K562 (cell line): ENCODE results near the gene ATXN7L1. TPM values are rescaled to one million over a fixed set of nuclear protein-coding genes. Genes with fewer than 3 reads are reported as not detected.
A peak's percentile ranks its signal among the peaks of the same experiment; 100 is the strongest.

Experiments used
- BRD4 ChIP-seq: fragments of 200-600 bp; sonication (generic); IDR thresholded peaks from 2 replicates; pipeline ENCODE4 v1.6.1; 2017; ENCODE audit warnings: inconsistent platforms
- CTBP1 ChIP-seq: fragments of 450-650 bp; IDR thresholded peaks from 2 replicates; pipeline ENCODE4 v1.6.1; 2016; ENCODE audit warnings: borderline replicate concordance
- ILK ChIP-seq: fragments of 450-650 bp; IDR thresholded peaks from 2 replicates; pipeline ENCODE4 v1.6.1; 2016; ENCODE audit warnings: missing genetic modification characterization, low read depth, mild to moderate bottlenecking, missing compliant biosample characterization, moderate library complexity, borderline replicate concordance
- JUND ChIP-seq, 2 experiments: IDR thresholded peaks; 2 replicates in 1 of 2; 3 replicates in 1 of 2; pipeline ENCODE4 v1.6.1; 2011; ENCODE audit warnings: borderline replicate concordance in 2 of 2, low read depth in 2 of 2, low read length in 2 of 2, improper control_type of control experiment in 1 of 2, missing biosample characterization in 1 of 2, missing genetic modification characterization in 1 of 2, missing genetic modification reagents in 1 of 2
- KLF1 ChIP-seq: fragments of 450-650 bp; IDR thresholded peaks from 2 replicates; pipeline ENCODE4 v1.6.1; 2016; ENCODE audit warnings: missing genetic modification characterization, missing compliant biosample characterization
- MAFF ChIP-seq: IDR thresholded peaks from 2 replicates; pipeline ENCODE4 v1.6.1; 2012; ENCODE audit warnings: low read length, improper control_type of control experiment
- MAFG ChIP-seq: fragments of 450-650 bp; conservative IDR thresholded peaks from 2 replicates; pipeline ENCODE4 v1.6.1; 2016; ENCODE audit warnings: missing genetic modification characterization, missing compliant biosample characterization
- ZNF23 ChIP-seq: fragments of 250-450 bp; sonication (Bioruptor Pico); IDR thresholded peaks from 2 replicates; pipeline ENCODE4 v1.4.0; 2020; ENCODE audit warnings: mild to moderate bottlenecking
- ZNF316 ChIP-seq: fragments of 450-650 bp; IDR thresholded peaks from 2 replicates; pipeline ENCODE4 v1.6.1; 2016
- polyA plus RNA-seq, 8 experiments: library from polyadenylated mRNA; depleted of rRNA in 4 of 8; stranded (reverse) in 5 of 8; unstranded in 3 of 8; fragments of >200 nt; fragmentation: Nextera tagmentation in 2 of 8; fragmentation: Illumina TruSeq in 1 of 8; extraction: Ambion mirVana in 2 of 8; extraction: Trizol in 1 of 8; gene quantifications; 2 replicates each; pipeline versions ENCODE4 v1.2.1 to v1.2.3, GENCODE V29; 2011 to 2014; ENCODE audit warnings: inconsistent platforms in 1 of 8, missing spikeins in 1 of 8
- total RNA-seq, 7 experiments: library from RNA; depleted of rRNA in 6 of 7; stranded (reverse); fragments of >200 nt in 6 of 7; fragmentation: Illumina TruSeq in 2 of 7; extraction: Trizol in 2 of 7; gene quantifications; 2 replicates each; pipeline versions ENCODE4 v1.2.1 to v1.2.3, GENCODE V29; 2011 to 2021; ENCODE audit warnings: low replicate concordance in 1 of 7
- TF ChIP-seq, protein P1 (sequence below): sonication (generic); formaldehyde crosslinking; IDR thresholded peaks from 2 replicates; pipeline ENCODE4 v1.8.0; 2022; ENCODE audit warnings: missing genetic modification reagents, mild to moderate bottlenecking, borderline replicate concordance
- TF ChIP-seq, protein P2 (sequence below): fragments of 450-650 bp; IDR thresholded peaks from 2 replicates; pipeline ENCODE4 v1.7.0; 2016; ENCODE audit warnings: borderline replicate concordance
- TF ChIP-seq, protein P3 (sequence below): sonication (generic); formaldehyde crosslinking; IDR thresholded peaks from 2 replicates; pipeline ENCODE4 v1.8.0; 2022; ENCODE audit warnings: missing genetic modification reagents, mild to moderate bottlenecking, moderate library complexity, borderline replicate concordance

The ATXN7L1 gene
- total and polyA plus RNA-seq, 9 of the 15 experiments (the other 6 are each of a cell fraction or from before 2014, with no cell fraction given) = 6.6 to 13.7 (median 10.7) TPM

DNA sequence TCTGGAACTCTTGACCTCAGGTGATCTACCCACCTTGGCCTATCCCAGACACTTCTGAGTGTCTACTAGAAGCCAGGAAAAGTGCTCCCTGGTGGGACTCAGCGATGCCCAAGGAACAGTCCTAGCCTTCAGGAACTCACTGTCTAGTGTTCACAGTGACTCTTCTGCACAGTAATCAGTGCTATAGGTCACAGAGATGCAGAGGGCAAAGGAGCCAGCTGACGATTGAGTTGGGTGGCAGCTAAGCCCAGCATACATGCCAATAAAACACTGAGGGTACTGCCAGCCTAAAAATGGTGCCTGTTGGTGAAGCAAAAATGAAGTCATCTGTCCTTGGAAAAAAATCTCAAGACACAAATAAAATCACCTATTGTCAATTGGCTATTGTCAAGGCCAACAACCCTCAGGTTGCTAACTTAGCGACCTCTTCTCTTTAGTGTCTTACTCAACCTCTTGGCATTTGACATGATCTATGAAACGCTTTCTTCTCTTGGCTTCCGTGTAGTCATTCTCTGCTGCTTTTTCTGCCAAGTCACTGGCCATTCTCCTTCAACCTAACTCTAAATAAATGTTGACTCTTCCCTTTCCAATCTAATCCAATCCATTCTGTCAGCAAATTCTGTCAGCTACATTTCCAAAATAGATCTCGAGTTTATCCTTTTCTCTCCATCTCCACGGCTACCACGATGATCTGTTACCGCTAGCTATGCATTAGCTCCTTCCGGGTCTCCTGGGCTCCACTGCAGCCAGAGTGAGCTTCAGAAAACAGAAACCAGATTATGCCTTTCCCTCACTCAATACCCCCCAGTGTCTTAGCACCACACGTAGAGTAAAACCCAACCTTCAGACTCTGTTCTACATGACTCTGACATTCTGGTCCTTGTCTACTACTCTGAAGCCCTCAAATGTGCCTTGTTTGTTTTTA lies 99.2 kb downstream of the ATXN7L1 start (continued):
- TF ChIP-seq, protein P1, sequence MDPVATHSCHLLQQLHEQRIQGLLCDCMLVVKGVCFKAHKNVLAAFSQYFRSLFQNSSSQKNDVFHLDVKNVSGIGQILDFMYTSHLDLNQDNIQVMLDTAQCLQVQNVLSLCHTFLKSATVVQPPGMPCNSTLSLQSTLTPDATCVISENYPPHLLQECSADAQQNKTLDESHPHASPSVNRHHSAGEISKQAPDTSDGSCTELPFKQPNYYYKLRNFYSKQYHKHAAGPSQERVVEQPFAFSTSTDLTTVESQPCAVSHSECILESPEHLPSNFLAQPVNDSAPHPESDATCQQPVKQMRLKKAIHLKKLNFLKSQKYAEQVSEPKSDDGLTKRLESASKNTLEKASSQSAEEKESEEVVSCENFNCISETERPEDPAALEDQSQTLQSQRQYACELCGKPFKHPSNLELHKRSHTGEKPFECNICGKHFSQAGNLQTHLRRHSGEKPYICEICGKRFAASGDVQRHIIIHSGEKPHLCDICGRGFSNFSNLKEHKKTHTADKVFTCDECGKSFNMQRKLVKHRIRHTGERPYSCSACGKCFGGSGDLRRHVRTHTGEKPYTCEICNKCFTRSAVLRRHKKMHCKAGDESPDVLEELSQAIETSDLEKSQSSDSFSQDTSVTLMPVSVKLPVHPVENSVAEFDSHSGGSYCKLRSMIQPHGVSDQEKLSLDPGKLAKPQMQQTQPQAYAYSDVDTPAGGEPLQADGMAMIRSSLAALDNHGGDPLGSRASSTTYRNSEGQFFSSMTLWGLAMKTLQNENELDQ = no peak
- TF ChIP-seq MAFG = peak; percentile 96
- TF ChIP-seq ZNF23 (CRISPR knock-in tag) = no peak
- peak; percentile 49; the same call in 1 of the 2 replicates for TF ChIP-seq MAFF
- TF ChIP-seq BRD4 = no peak
- TF ChIP-seq, protein P2, sequence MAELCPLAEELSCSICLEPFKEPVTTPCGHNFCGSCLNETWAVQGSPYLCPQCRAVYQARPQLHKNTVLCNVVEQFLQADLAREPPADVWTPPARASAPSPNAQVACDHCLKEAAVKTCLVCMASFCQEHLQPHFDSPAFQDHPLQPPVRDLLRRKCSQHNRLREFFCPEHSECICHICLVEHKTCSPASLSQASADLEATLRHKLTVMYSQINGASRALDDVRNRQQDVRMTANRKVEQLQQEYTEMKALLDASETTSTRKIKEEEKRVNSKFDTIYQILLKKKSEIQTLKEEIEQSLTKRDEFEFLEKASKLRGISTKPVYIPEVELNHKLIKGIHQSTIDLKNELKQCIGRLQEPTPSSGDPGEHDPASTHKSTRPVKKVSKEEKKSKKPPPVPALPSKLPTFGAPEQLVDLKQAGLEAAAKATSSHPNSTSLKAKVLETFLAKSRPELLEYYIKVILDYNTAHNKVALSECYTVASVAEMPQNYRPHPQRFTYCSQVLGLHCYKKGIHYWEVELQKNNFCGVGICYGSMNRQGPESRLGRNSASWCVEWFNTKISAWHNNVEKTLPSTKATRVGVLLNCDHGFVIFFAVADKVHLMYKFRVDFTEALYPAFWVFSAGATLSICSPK = no peak
- no peak for TF ChIP-seq KLF1 (tag)
- TF ChIP-seq, protein P3, sequence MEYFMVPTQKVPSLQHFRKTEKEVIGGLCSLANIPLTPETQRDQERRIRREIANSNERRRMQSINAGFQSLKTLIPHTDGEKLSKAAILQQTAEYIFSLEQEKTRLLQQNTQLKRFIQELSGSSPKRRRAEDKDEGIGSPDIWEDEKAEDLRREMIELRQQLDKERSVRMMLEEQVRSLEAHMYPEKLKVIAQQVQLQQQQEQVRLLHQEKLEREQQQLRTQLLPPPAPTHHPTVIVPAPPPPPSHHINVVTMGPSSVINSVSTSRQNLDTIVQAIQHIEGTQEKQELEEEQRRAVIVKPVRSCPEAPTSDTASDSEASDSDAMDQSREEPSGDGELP (CRISPR knock-in tag) = no peak
- TF ChIP-seq JUND (IDR thresholded peaks at IDR 0.05; ENCODE audit: borderline replicate concordance, low read depth, low read length) = 0 out of 2 replicates have a peak, but pooled peaks have one; percentile 6
- TF ChIP-seq JUND (tag; IDR thresholded peaks at IDR 0.05; ENCODE audit: borderline replicate concordance, low read depth, low read length) = no peak
- TF ChIP-seq ILK (tag) = no peak
- TF ChIP-seq ZNF316 = peak; percentile 96
- TF ChIP-seq CTBP1 = no peak
